Measurements from ENCODE around the gene TTC1.

DNA sequence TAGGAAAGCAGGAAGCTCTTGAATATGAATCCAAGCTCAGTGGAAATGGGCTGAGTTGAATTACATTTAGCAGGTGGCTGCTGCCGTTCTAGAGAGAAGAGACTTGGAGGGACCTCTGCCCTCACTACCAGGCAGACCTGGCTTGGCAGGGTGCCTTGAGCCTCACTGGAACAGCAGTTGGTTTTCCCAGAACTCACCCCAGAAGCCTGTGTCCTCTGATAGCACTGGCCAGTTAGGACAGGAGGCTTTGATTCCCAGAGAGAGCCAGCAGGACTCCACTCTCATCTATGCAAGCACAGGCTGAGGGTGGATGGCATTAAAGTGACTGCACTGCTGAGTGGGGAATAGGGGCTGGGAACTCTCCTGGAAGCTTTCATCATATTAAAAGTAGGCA lies 55.5 kb downstream of the TTC1 start:
- TF ChIP-seq TCF4 (CRISPR knock-in tag; IDR thresholded peaks at IDR 0.05; ENCODE audit: borderline replicate concordance) (no peak), ZFP3 (CRISPR knock-in tag; IDR thresholded peaks at IDR 0.05) (no peak), ZNF8 (CRISPR knock-in tag; IDR thresholded peaks at IDR 0.05) (no peak), ARNTL (CRISPR knock-in tag; IDR thresholded peaks at IDR 0.05; ENCODE audit: borderline replicate concordance, low read depth) (no peak), ZNF70 (CRISPR knock-in tag; IDR thresholded peaks at IDR 0.05) (0 out of 2 replicates have a peak, but pooled peaks have one; percentile 56)
- TF ChIP-seq, protein P1, sequence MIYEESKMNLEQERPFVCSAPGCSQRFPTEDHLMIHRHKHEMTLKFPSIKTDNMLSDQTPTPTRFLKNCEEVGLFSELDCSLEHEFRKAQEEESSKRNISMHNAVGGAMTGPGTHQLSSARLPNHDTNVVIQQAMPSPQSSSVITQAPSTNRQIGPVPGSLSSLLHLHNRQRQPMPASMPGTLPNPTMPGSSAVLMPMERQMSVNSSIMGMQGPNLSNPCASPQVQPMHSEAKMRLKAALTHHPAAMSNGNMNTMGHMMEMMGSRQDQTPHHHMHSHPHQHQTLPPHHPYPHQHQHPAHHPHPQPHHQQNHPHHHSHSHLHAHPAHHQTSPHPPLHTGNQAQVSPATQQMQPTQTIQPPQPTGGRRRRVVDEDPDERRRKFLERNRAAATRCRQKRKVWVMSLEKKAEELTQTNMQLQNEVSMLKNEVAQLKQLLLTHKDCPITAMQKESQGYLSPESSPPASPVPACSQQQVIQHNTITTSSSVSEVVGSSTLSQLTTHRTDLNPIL (CRISPR knock-in tag; IDR thresholded peaks at IDR 0.05; ENCODE audit: low read depth): no peak
- TF ChIP-seq, protein P2, sequence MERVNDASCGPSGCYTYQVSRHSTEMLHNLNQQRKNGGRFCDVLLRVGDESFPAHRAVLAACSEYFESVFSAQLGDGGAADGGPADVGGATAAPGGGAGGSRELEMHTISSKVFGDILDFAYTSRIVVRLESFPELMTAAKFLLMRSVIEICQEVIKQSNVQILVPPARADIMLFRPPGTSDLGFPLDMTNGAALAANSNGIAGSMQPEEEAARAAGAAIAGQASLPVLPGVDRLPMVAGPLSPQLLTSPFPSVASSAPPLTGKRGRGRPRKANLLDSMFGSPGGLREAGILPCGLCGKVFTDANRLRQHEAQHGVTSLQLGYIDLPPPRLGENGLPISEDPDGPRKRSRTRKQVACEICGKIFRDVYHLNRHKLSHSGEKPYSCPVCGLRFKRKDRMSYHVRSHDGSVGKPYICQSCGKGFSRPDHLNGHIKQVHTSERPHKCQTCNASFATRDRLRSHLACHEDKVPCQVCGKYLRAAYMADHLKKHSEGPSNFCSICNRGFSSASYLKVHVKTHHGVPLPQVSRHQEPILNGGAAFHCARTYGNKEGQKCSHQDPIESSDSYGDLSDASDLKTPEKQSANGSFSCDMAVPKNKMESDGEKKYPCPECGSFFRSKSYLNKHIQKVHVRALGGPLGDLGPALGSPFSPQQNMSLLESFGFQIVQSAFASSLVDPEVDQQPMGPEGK (CRISPR knock-in tag; IDR thresholded peaks at IDR 0.05; ENCODE audit: borderline replicate concordance): no peak
- TF ChIP-seq, protein P3, sequence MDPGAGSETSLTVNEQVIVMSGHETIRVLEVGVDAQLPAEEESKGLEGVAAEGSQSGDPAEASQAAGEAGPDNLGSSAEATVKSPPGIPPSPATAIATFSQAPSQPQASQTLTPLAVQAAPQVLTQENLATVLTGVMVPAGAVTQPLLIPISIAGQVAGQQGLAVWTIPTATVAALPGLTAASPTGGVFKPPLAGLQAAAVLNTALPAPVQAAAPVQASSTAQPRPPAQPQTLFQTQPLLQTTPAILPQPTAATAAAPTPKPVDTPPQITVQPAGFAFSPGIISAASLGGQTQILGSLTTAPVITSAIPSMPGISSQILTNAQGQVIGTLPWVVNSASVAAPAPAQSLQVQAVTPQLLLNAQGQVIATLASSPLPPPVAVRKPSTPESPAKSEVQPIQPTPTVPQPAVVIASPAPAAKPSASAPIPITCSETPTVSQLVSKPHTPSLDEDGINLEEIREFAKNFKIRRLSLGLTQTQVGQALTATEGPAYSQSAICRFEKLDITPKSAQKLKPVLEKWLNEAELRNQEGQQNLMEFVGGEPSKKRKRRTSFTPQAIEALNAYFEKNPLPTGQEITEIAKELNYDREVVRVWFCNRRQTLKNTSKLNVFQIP (CRISPR knock-in tag; IDR thresholded peaks at IDR 0.05; ENCODE audit: borderline replicate concordance, low read depth): no peak
